Measurements from ENCODE around the gene KATNB1.

DNA sequence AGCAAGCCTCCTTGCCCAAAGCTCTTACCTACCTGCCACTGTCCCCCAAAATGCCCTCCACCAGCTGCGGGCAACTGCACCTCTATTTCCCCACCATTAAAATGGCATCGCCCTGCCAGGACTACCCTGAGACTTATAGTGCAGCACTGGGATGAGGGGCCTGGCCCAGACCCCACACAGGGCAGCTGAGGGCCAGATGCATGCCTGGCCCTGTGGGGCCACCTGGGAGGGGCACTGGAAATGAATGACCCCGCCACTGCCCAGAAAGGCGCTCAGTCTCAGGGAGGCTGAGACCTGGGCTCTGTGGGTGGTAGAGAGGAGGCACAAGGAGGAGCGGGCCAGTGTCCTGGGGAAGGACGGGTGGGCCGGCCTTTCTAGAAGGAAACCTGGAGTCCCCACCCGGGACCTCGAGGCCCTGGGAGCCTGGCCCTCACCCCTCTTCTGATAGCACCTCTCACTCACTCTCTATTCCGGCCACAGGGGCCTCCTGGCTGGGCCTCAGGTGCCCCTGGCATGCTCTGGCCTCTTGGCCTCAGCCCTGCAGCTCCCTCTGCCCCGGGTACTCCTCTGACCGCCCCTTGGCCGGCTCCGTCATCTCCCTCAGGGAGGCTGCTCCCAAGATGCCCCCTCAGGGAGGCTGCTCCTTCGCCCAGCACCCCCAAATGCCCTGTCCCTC lies 26.9 kb downstream of the KATNB1 start:
- TF ChIP-seq, protein P1, sequence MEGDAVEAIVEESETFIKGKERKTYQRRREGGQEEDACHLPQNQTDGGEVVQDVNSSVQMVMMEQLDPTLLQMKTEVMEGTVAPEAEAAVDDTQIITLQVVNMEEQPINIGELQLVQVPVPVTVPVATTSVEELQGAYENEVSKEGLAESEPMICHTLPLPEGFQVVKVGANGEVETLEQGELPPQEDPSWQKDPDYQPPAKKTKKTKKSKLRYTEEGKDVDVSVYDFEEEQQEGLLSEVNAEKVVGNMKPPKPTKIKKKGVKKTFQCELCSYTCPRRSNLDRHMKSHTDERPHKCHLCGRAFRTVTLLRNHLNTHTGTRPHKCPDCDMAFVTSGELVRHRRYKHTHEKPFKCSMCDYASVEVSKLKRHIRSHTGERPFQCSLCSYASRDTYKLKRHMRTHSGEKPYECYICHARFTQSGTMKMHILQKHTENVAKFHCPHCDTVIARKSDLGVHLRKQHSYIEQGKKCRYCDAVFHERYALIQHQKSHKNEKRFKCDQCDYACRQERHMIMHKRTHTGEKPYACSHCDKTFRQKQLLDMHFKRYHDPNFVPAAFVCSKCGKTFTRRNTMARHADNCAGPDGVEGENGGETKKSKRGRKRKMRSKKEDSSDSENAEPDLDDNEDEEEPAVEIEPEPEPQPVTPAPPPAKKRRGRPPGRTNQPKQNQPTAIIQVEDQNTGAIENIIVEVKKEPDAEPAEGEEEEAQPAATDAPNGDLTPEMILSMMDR (conservative IDR thresholded peaks at IDR 0.05 in 1 of 2, IDR thresholded peaks at IDR 0.05 in 1 of 2; ENCODE audit: low read depth in 1 of 2, low read length in 2 of 2): no peak
- TF ChIP-seq EZH2 (IDR thresholded peaks at IDR 0.05; ENCODE audit: low read length, missing control alignments): no peak
